ENCODE measurements around the gene VAV3. TPM values are rescaled to one million over a fixed set of nuclear protein-coding genes. Genes with fewer than 3 reads are reported as not detected.

The VAV3 gene
- total and polyA plus RNA-seq, 10 of the 15 experiments (the other 5 are each of a cell fraction or from before 2014, with no cell fraction given): 0.84 to 5.5 (median 3.4) TPM

- TF ChIP-seq GATAD2B (conservative IDR thresholded peaks at IDR 0.05; ENCODE audit: low read depth) (no peak), BCLAF1 (IDR thresholded peaks at IDR 0.05) (no peak), BMI1 (IDR thresholded peaks at IDR 0.05; ENCODE audit: borderline replicate concordance) (no peak), IRF5 (IDR thresholded peaks at IDR 0.05; ENCODE audit: borderline replicate concordance) (no peak), ZNF274 (IDR thresholded peaks at IDR 0.05; ENCODE audit: insufficient read depth, insufficient read length) (no peak), EP300 (IDR thresholded peaks at IDR 0.05; ENCODE audit: borderline replicate concordance in 1 of 2, control insufficient read depth in 1 of 2, low read depth in 2 of 2, low read length in 2 of 2) (no peak)
Measured at GRCh38 chr1:107979926-107980325, 14.9 kb upstream of the VAV3 start (continued).

- H2AFZ ChIP-seq (ENCODE audit: control insufficient read depth, low read depth, low read length): no peak overlapping the region
- H3K9me3 ChIP-seq (replicated peaks; ENCODE audit: control insufficient read depth, insufficient read depth, low read length): no peaks in the 10 kb centered on the region; the same call in 2 of the 3 replicates
- no peak for FAIRE-seq
- 0% methylated on average over 3 of the region's 3 CpGs for WGBS (ENCODE audit: insufficient coverage, insufficient replicate concordance, low lambda C conversion rate, missing lambda C conversion rate)
- no TSS peak for BruUV-seq (replicated peaks)
- peak; percentile 46 for ATAC-seq
- H3K4me1 ChIP-seq (ENCODE audit: control insufficient read depth, insufficient read depth, low read length): no peaks in the 10 kb centered on the region
- no peak overlapping the region for H3K27ac ChIP-seq (ENCODE audit: control insufficient read depth, insufficient read depth)
- no peak for TF ChIP-seq CTCF (IDR thresholded peaks at IDR 0.05 in 2 of 3, conservative IDR thresholded peaks at IDR 0.05 in 1 of 3; ENCODE audit: control insufficient read depth in 2 of 3, extremely low read depth in 1 of 3, insufficient read depth in 1 of 3, low read depth in 3 of 3, low read length in 3 of 3)
- TF ChIP-seq ATF2 (IDR thresholded peaks at IDR 0.05; ENCODE audit: low read length): no peak
- no peak for TF ChIP-seq ZNF207 (IDR thresholded peaks at IDR 0.05; ENCODE audit: borderline replicate concordance)
- TF ChIP-seq SMARCA5 (IDR thresholded peaks at IDR 0.05): no peak
- TF ChIP-seq CBX5 (IDR thresholded peaks at IDR 0.05; ENCODE audit: low read depth): no peak
- ChIA-PET POLR2A (no interaction called here), SMC1A (ENCODE audit: uncharacterized antibody, unreplicated experiment) (no interaction called here), RAD21 (ENCODE audit: unreplicated experiment) (no interaction called here), CTCF (no interaction called here)
- H3K79me2 ChIP-seq (ENCODE audit: control insufficient read depth, insufficient read depth, low read length): no peaks in the 10 kb centered on the region
- H3K27me3 ChIP-seq (replicated peaks in 1 of 2; ENCODE audit: control insufficient read depth in 2 of 2, insufficient read depth in 2 of 2, low read length in 1 of 2): no peaks in the 10 kb centered on the region; a peak in 1 of 4 replicates
- H3K4me2 ChIP-seq (ENCODE audit: control insufficient read depth, insufficient read depth): no peak overlapping the region
- no peak overlapping the region for H3K9ac ChIP-seq (ENCODE audit: control insufficient read depth, insufficient read depth, low read length)
- DNase-seq (ENCODE audit: low read depth, low spot score): no peak
- in situ Hi-C loops (cut with MboI): no loop called here
- H3K4me3 ChIP-seq: no peak overlapping the region
- intact Hi-C loops (cut with micrococcal nuclease; ENCODE audit: unreplicated experiment): no loop called here
- no peaks in the 10 kb centered on the region for H3K36me3 ChIP-seq (ENCODE audit: control insufficient read depth in 2 of 2, insufficient read depth in 2 of 2, low read length in 1 of 2)
- no peaks in the 10 kb centered on the region for H4K20me1 ChIP-seq (ENCODE audit: control insufficient read depth, insufficient read depth)
Measured at GRCh38 chr1:107979088-107979487, 14.1 kb upstream of the VAV3 start.

All from GM12878 (cell line).